ENCODE measurements around the gene FOXM1. TPM values are rescaled to one million over a fixed set of nuclear protein-coding genes. Genes with fewer than 3 reads are reported as not detected.

Gene FOXM1, protein sequence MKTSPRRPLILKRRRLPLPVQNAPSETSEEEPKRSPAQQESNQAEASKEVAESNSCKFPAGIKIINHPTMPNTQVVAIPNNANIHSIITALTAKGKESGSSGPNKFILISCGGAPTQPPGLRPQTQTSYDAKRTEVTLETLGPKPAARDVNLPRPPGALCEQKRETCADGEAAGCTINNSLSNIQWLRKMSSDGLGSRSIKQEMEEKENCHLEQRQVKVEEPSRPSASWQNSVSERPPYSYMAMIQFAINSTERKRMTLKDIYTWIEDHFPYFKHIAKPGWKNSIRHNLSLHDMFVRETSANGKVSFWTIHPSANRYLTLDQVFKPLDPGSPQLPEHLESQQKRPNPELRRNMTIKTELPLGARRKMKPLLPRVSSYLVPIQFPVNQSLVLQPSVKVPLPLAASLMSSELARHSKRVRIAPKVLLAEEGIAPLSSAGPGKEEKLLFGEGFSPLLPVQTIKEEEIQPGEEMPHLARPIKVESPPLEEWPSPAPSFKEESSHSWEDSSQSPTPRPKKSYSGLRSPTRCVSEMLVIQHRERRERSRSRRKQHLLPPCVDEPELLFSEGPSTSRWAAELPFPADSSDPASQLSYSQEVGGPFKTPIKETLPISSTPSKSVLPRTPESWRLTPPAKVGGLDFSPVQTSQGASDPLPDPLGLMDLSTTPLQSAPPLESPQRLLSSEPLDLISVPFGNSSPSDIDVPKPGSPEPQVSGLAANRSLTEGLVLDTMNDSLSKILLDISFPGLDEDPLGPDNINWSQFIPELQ
- polyA plus RNA-seq: 0.31 and 0.56 TPM in 2 replicates
- polyA minus RNA-seq: 0.24 and 0.58 TPM in 2 replicates

DNA sequence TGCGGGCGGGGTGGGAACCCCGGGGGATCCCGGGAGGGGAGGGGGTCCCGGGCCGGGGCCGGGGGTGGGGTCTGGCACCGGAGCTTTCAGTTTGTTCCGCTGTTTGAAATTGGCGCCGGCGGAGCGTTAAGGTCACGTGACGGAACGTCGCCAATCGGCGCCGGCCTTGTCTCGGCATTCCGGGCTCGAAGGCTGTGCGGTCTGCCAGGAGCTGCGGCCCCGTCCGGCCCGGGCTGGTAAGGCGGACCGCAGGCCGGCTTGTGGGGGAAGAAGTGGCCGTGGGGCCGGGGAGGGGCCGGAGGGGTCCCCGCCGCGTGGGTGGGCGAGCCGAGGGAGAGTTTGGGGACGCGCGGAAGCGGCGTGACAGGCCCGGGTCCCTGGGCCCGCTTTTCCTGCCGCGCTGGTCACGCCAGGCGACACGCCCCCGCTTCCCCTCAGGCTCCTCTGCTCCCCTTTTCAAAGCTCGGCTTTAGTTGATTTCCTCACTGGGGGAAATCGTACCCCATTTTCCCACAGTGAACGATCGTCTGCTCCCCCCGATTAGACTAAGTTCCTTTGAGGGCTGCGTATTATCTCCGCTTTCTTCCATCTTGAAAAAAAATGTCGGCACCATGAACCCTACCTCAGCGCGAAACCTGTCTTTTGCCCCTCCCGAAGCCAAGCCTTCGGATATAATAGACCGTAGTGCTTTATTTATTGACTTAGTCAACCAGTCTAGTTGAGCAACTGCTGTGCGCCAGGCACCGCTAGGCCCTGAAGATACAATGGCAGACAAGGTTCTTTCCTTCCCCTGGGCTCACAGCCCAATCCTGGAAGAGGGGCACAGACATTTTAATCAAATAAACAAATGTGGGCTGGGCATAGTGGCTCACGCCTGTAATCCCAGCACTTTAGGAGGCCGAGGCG, at the start of gene FOXM1, which contains the start of gene RHNO1:
Gene FOXM1, minus strand, starts transcription at position 128 of the 906 bp plus-strand sequence. CDS start 2,696 bp downstream, outside the sequence.
Gene RHNO1, plus strand, starts transcription at position 177 of the 906 bp plus-strand sequence. CDS start 8,144 bp downstream, outside the sequence.
- no peaks in the 10 kb centered on the region for H3K9me2 ChIP-seq (ENCODE audit: insufficient read depth, low read length)
- H4K20me1 ChIP-seq (ENCODE audit: insufficient read depth): no peaks in the 10 kb centered on the region
- peak within 1 kb of the TSS; percentile 86 for H3K4me3 ChIP-seq (ENCODE audit: low read length)
- H3K79me2 ChIP-seq (replicated peaks; ENCODE audit: insufficient read depth, low read length): peaks cover 32% of the 10 kb centered on the region
- peak within 1 kb of the TSS; percentile 85 for H3K9ac ChIP-seq (ENCODE audit: low read length)
- no peaks in the 10 kb centered on the region for H3K27me3 ChIP-seq (ENCODE audit: insufficient read depth, low read depth, low read length)
- no peaks in the 10 kb centered on the region for H3K9me3 ChIP-seq (ENCODE audit: low read length)
- H2AFZ ChIP-seq (ENCODE audit: low read depth, low read length): peak within 1 kb of the TSS; percentile 81
- no peaks in the 10 kb centered on the region for H3K36me3 ChIP-seq (ENCODE audit: insufficient read depth, low read length)
- TF ChIP-seq EZH2 (IDR thresholded peaks at IDR 0.05; ENCODE audit: borderline replicate concordance, insufficient read depth, low read length, poor library complexity, severe bottlenecking) (no peak), MXI1 (conservative IDR thresholded peaks at IDR 0.05; ENCODE audit: poor library complexity, severe bottlenecking) (peak; percentile 82), EP300 (conservative IDR thresholded peaks at IDR 0.05; ENCODE audit: poor library complexity, severe bottlenecking) (peak; percentile 15), CTCF (IDR thresholded peaks at IDR 0.05; ENCODE audit: poor library complexity, severe bottlenecking) (no peak), POLR2AphosphoS5 (IDR thresholded peaks at IDR 0.05) (peak; percentile 96), RAD21 (conservative IDR thresholded peaks at IDR 0.05) (peak; percentile 14), SMC3 (conservative IDR thresholded peaks at IDR 0.05; ENCODE audit: poor library complexity) (peak; percentile 11), TAF1 (IDR thresholded peaks at IDR 0.05; ENCODE audit: low read depth) (peak; percentile 36)
- TF ChIP-seq, protein P1, sequence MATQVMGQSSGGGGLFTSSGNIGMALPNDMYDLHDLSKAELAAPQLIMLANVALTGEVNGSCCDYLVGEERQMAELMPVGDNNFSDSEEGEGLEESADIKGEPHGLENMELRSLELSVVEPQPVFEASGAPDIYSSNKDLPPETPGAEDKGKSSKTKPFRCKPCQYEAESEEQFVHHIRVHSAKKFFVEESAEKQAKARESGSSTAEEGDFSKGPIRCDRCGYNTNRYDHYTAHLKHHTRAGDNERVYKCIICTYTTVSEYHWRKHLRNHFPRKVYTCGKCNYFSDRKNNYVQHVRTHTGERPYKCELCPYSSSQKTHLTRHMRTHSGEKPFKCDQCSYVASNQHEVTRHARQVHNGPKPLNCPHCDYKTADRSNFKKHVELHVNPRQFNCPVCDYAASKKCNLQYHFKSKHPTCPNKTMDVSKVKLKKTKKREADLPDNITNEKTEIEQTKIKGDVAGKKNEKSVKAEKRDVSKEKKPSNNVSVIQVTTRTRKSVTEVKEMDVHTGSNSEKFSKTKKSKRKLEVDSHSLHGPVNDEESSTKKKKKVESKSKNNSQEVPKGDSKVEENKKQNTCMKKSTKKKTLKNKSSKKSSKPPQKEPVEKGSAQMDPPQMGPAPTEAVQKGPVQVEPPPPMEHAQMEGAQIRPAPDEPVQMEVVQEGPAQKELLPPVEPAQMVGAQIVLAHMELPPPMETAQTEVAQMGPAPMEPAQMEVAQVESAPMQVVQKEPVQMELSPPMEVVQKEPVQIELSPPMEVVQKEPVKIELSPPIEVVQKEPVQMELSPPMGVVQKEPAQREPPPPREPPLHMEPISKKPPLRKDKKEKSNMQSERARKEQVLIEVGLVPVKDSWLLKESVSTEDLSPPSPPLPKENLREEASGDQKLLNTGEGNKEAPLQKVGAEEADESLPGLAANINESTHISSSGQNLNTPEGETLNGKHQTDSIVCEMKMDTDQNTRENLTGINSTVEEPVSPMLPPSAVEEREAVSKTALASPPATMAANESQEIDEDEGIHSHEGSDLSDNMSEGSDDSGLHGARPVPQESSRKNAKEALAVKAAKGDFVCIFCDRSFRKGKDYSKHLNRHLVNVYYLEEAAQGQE (IDR thresholded peaks at IDR 0.05; ENCODE audit: borderline replicate concordance): peak; percentile 79
- H3F3A ChIP-seq (ENCODE audit: insufficient read depth, low read length, poor library complexity, severe bottlenecking): no peaks in the 10 kb centered on the region
- H3K4me2 ChIP-seq (ENCODE audit: low read length): peak within 1 kb of the TSS; percentile 74
- peak within 1 kb of the TSS; percentile 80 for H3K27ac ChIP-seq (ENCODE audit: low read length)

Measured in neural cell (in vitro differentiated cells).